ENCODE results near the gene DNPH1.

DNA sequence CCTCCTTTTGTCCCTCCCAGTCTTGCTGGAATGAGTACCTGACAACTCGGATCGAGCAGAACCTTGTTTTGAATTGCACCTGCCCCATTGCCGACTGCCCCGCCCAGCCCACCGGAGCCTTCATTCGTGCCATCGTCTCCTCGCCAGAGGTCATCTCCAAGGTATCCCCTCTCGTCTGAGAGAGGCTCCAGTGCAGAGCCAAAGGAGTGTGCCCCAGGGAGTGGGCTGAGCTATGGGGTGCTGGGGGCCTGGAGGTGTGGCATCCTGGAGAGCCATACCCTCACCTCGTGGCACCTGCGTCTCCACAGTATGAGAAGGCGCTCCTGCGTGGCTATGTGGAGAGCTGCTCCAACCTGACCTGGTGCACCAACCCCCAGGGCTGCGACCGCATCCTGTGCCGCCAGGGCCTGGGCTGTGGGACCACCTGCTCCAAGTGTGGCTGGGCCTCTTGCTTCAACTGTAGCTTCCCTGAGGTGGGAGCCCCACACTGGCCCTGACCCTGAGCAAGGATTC lies 8.8 kb downstream of the DNPH1 start:
- TF ChIP-seq, protein P1, sequence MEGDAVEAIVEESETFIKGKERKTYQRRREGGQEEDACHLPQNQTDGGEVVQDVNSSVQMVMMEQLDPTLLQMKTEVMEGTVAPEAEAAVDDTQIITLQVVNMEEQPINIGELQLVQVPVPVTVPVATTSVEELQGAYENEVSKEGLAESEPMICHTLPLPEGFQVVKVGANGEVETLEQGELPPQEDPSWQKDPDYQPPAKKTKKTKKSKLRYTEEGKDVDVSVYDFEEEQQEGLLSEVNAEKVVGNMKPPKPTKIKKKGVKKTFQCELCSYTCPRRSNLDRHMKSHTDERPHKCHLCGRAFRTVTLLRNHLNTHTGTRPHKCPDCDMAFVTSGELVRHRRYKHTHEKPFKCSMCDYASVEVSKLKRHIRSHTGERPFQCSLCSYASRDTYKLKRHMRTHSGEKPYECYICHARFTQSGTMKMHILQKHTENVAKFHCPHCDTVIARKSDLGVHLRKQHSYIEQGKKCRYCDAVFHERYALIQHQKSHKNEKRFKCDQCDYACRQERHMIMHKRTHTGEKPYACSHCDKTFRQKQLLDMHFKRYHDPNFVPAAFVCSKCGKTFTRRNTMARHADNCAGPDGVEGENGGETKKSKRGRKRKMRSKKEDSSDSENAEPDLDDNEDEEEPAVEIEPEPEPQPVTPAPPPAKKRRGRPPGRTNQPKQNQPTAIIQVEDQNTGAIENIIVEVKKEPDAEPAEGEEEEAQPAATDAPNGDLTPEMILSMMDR (conservative IDR thresholded peaks at IDR 0.05; ENCODE audit: low read length) = no peak
- TF ChIP-seq EZH2phosphoT487 (IDR thresholded peaks at IDR 0.05; ENCODE audit: borderline replicate concordance) = no peak
